IPS DF 4.7 (cell line): ENCODE results near the gene ZNF845.
"Not testable (repeated sequence)": the region's sequence is repeated elsewhere in the genome, so short reads cannot be mapped to it uniquely, and the experiment has no call there.

ENCODE experiments used
- DNase-seq: peaks from one replicate; pipeline ENCODE4 v3.0.0-alpha.2; 2013; ENCODE audit warnings: low spot score; ENCODE audit errors: extremely low read depth

ZNF845 gene

GRCh38 chr19:53333463-53334449, at the start of gene ZNF845:
ZNF845 (plus strand) TSS chr19:53333749; CDS start chr19:53341308, 7,559 bp downstream.
- peak; percentile 46 for DNase-seq

GRCh38 chr19:53285087-53285486, 48.5 kb upstream of the ZNF845 start:
- DNase-seq, result no peak

- no peak for DNase-seq
Measured at GRCh38 chr19:53290758-53291549, 42.6 kb upstream of the ZNF845 start.

- no peak for DNase-seq
Measured at GRCh38 chr19:53294786-53295441, 38.6 kb upstream of the ZNF845 start.

GRCh38 chr19:53301341-53301740, 32.2 kb upstream of the ZNF845 start:
- not testable (repeated sequence) for DNase-seq

- peak; percentile 38 for DNase-seq
Measured at GRCh38 chr19:53308339-53308811, 25.2 kb upstream of the ZNF845 start.

GRCh38 chr19:53311044-53311443, 22.5 kb upstream of the ZNF845 start:
- DNase-seq, result no peak

GRCh38 chr19:53311897-53312296, 21.7 kb upstream of the ZNF845 start:
- DNase-seq, result no peak

GRCh38 chr19:53328967-53329366, 4.6 kb upstream of the ZNF845 start:
- DNase-seq, result no peak

- no peak for DNase-seq
Measured at GRCh38 chr19:53332484-53332883, 1.1 kb upstream of the ZNF845 start.

GRCh38 chr19:53333066-53333462, 485 bp upstream of the ZNF845 start:
- peak; percentile 36 for DNase-seq

GRCh38 chr19:53344403-53344802, 10.9 kb downstream of the ZNF845 start:
- not testable (repeated sequence) for DNase-seq

GRCh38 chr19:53355739-53356138, 22.2 kb downstream of the ZNF845 start:
- DNase-seq, result no peak

GRCh38 chr19:53357821-53358581, 24.5 kb downstream of the ZNF845 start:
- no peak for DNase-seq

- DNase-seq, result not testable (repeated sequence)
Measured at GRCh38 chr19:53360056-53360455, 26.5 kb downstream of the ZNF845 start.

GRCh38 chr19:53365134-53365898, 31.8 kb downstream of the ZNF845 start, which contains the start of gene ZNF525:
ZNF525 (plus strand) TSS chr19:53365705; CDS start chr19:53372282, 6,577 bp downstream.
- peak; percentile 38 for DNase-seq

GRCh38 chr19:53365899-53366493, 32.4 kb downstream of the ZNF845 start:
- DNase-seq, result no peak

GRCh38 chr19:53372196-53372595, 38.6 kb downstream of the ZNF845 start:
- no peak for DNase-seq

GRCh38 chr19:53374288-53374687, 40.7 kb downstream of the ZNF845 start:
- DNase-seq, result peak; percentile 46
